Smooth muscle cell of the pulmonary artery (primary cell): ENCODE results near the gene ARHGAP44. TPM values are rescaled to one million over a fixed set of nuclear protein-coding genes. Genes with fewer than 3 reads are reported as not detected.

Experiments used
- total RNA-seq: library from RNA; depleted of rRNA; stranded (reverse); fragments of >200 nt; gene quantifications from 2 replicates; pipeline ENCODE4 v1.2.3, GENCODE V29; 2014

ARHGAP44 gene
- 1.7 and 5.7 TPM in 2 replicates for total RNA-seq

GRCh38 chr17:12789481-12790248 lies at the start of gene ARHGAP44:
ARHGAP44 (plus strand) TSS chr17:12789498; CDS start chr17:12789839, 341 bp downstream.

GRCh38 chr17:13017655-13018459 lies 228.6 kb downstream of the ARHGAP44 start, which contains the start of gene ELAC2:
ELAC2 (minus strand) TSS chr17:13018027; CDS start chr17:13017947, 80 bp downstream.

Other genes with a start within 250 kb of the ARHGAP44 start
- gene MYOCD, start 123.6 kb upstream of the ARHGAP44 start, total RNA-seq: 1.4 and 3.0 TPM in 2 replicates
- 67.2 and 80.3 TPM in 2 replicates for gene ELAC2, start 228.5 kb downstream of the ARHGAP44 start, total RNA-seq